A549 (cell line): ENCODE results near the gene ZNF521. TPM values are rescaled to one million over a fixed set of nuclear protein-coding genes. Genes with fewer than 3 reads are reported as not detected.

Experiments
- ATAC-seq, 2 experiments: fragments of 200-7000 bp in 1 of 2; fragments of >200 bp in 1 of 2; cut with Nextera tagmentation in 1 of 2; cut with Tn5 transposase in 1 of 2; 3 replicates each; pipeline versions ENCODE4 v1.8.0 to v1.9.1; 2018 to 2020; ENCODE audit warnings: mild to moderate bottlenecking in 1 of 2, moderate library complexity in 1 of 2
- CTCF ChIA-PET: fragments of 300-600 bp; sonication (Branson Sonifier 250); formaldehyde crosslinking; extraction: SDS; loops from one replicate; lab custom pipeline; 2021; ENCODE audit warnings: antibody characterized with exemption, inconsistent platforms; lab: Yijun Ruan, JAX
- POLR2A ChIA-PET: fragments of 350-600 bp; formaldehyde crosslinking; extraction: SDS; loops from one replicate; lab custom pipeline; 2021; ENCODE audit warnings: antibody characterized with exemption, inconsistent platforms; lab: Yijun Ruan, JAX
- DNase-seq, 2 experiments: peaks; one replicate each; pipeline versions ENCODE4 v3.0.0 to v3.0.0-alpha.2; 2011 to 2016; ENCODE audit warnings: low read depth in 1 of 2, low spot score in 1 of 2
- FAIRE-seq: peaks from 2 replicates; lab custom pipeline; 2011; peaks lifted over from hg19 to GRCh38; lab: Jason Lieb, UNC
- H3K27ac ChIP-seq, 2 experiments: fragments of >200 bp; sonication (Bioruptor Twin); formaldehyde crosslinking; 3 replicates each; pipeline ENCODE4 v1.5.1; 2016 to 2017
- H3K4me1 ChIP-seq: fragments of >200 bp; sonication (Bioruptor Twin); formaldehyde crosslinking; 3 replicates; pipeline ENCODE4 v1.6.1; 2016
- H3K4me2 ChIP-seq: fragments of >200 bp; sonication (Bioruptor Twin); formaldehyde crosslinking; 3 replicates; pipeline ENCODE4 v1.6.1; 2016
- H3K4me3 ChIP-seq: fragments of >200 bp; sonication (Bioruptor Twin); formaldehyde crosslinking; 3 replicates; pipeline ENCODE4 v1.5.1; 2016
- H3K9me3 ChIP-seq: fragments of >200 bp; sonication (Bioruptor Twin); formaldehyde crosslinking; 3 replicates; pipeline ENCODE4 v1.6.1; 2016
- BCL3 ChIP-seq: fragments of >200 bp; sonication (Bioruptor Twin); formaldehyde crosslinking; IDR thresholded peaks from 3 replicates; pipeline ENCODE4 v1.6.1; 2016
- BHLHE40 ChIP-seq: IDR thresholded peaks from 2 replicates; pipeline ENCODE4 v1.6.1; 2012; ENCODE audit warnings: low read depth, low read length, inconsistent platforms
- CBX2 ChIP-seq: fragments of 200-600 bp; sonication (generic); IDR thresholded peaks from 2 replicates; pipeline ENCODE4 v1.6.1; 2016; ENCODE audit warnings: low read depth, mild to moderate bottlenecking, borderline replicate concordance
- CHD2 ChIP-seq: fragments of 150-350 bp; IDR thresholded peaks from 2 replicates; pipeline ENCODE4 v1.6.1; 2014; ENCODE audit warnings: low read length; ENCODE audit not compliant: partially characterized antibody
- ESRRA ChIP-seq: fragments of 150-350 bp; IDR thresholded peaks from 2 replicates; pipeline ENCODE4 v1.6.1; 2014; ENCODE audit warnings: mild to moderate bottlenecking, low read length, borderline replicate concordance
- FOSB ChIP-seq: fragments of 250-450 bp; sonication (Bioruptor Pico); IDR thresholded peaks from 2 replicates; pipeline ENCODE4 v1.5.0; 2020; ENCODE audit warnings: mild to moderate bottlenecking, moderate library complexity
- JUNB ChIP-seq: fragments of >200 bp; sonication (Bioruptor Twin); formaldehyde crosslinking; IDR thresholded peaks from 2 replicates; pipeline ENCODE4 v1.6.1; 2016
- KDM1A ChIP-seq: fragments of 200-600 bp; sonication (generic); IDR thresholded peaks from 2 replicates; pipeline ENCODE4 v1.6.1; 2016; ENCODE audit warnings: low read depth, mild to moderate bottlenecking
- KDM5A ChIP-seq: fragments of 200-600 bp; sonication (generic); IDR thresholded peaks from 2 replicates; pipeline ENCODE4 v1.6.1; 2016; ENCODE audit warnings: antibody characterized with exemption, mild to moderate bottlenecking
- MAFK ChIP-seq: fragments of 450-650 bp; IDR thresholded peaks from 2 replicates; pipeline ENCODE4 v1.6.1; 2014; ENCODE audit not compliant: partially characterized antibody
- NFE2L2 ChIP-seq: fragments of 150-350 bp; conservative IDR thresholded peaks from 2 replicates; pipeline ENCODE4 v1.6.1; 2014; ENCODE audit warnings: low read length
- NPAS2 ChIP-seq: fragments of 250-450 bp; sonication (Bioruptor Pico); IDR thresholded peaks from 2 replicates; pipeline ENCODE4 v1.8.0; 2022; ENCODE audit warnings: mild to moderate bottlenecking, moderate library complexity, borderline replicate concordance
- PBX3 ChIP-seq: IDR thresholded peaks from 2 replicates; pipeline ENCODE4 v1.6.1; 2012
- PHF8 ChIP-seq: fragments of 200-600 bp; sonication (generic); IDR thresholded peaks from 2 replicates; pipeline ENCODE4 v1.6.1; 2016; ENCODE audit warnings: low read depth, mild to moderate bottlenecking, antibody characterized with exemption, moderate library complexity, borderline replicate concordance
- RAD21 ChIP-seq, 2 experiments: fragments of >200 bp in 1 of 2; sonication (Bioruptor Twin) in 1 of 2; formaldehyde crosslinking in 1 of 2; IDR thresholded peaks in 1 of 2; conservative IDR thresholded peaks in 1 of 2; 2 replicates in 1 of 2; 3 replicates in 1 of 2; pipeline ENCODE4 v1.6.1; 2012 to 2018; ENCODE audit warnings: inconsistent platforms in 1 of 2
- RARB ChIP-seq: fragments of 250-450 bp; sonication (Bioruptor Pico); IDR thresholded peaks from 2 replicates; pipeline ENCODE4 v1.8.0; 2021; ENCODE audit warnings: mild to moderate bottlenecking, moderate library complexity
- SREBF2 ChIP-seq: fragments of 450-650 bp; IDR thresholded peaks from 2 replicates; pipeline ENCODE4 v1.6.1; 2014; ENCODE audit warnings: mild to moderate bottlenecking, moderate library complexity
- TFCP2L1 ChIP-seq: fragments of 250-450 bp; sonication (Bioruptor Pico); IDR thresholded peaks from 2 replicates; pipeline ENCODE4 v1.5.0; 2021; ENCODE audit warnings: mild to moderate bottlenecking
- TP53 ChIP-seq: fragments of 250-450 bp; sonication (Bioruptor Pico); IDR thresholded peaks from 2 replicates; pipeline ENCODE4 v1.5.0; 2021; ENCODE audit warnings: mild to moderate bottlenecking, moderate library complexity
- USF2 ChIP-seq: fragments of 450-650 bp; IDR thresholded peaks from 2 replicates; pipeline ENCODE4 v1.6.1; 2014; ENCODE audit warnings: antibody characterized with exemption
- ZFP36 ChIP-seq: fragments of 450-650 bp; IDR thresholded peaks from 2 replicates; pipeline ENCODE4 v1.6.1; 2014; ENCODE audit warnings: borderline replicate concordance; ENCODE audit not compliant: partially characterized antibody
- ZNF302 ChIP-seq: fragments of 250-450 bp; sonication (Bioruptor Pico); IDR thresholded peaks from 2 replicates; pipeline ENCODE4 v1.9.0; 2021; ENCODE audit warnings: inconsistent platforms, mild to moderate bottlenecking, moderate library complexity
- WGBS: methylation state at CpG from one replicate; pipeline ENCODE4 v1.1.6; 2017; ENCODE audit errors: missing lambda C conversion rate; 5-methylcytosine and 5-hydroxymethylcytosine counted together
- polyA plus RNA-seq, 4 experiments: library from polyadenylated mRNA; depleted of rRNA in 3 of 4; stranded (reverse); fragments of >200 nt; fragmentation: RNase III in 1 of 4; extraction: RNeasy Plus Mini Kit Qiagen cat#74134 plus additional on column Dnase treatment in 1 of 4; gene quantifications; 2 replicates in 3 of 4; 3 replicates in 1 of 4; pipeline ENCODE4 v1.2.3, GENCODE V29; 2011 to 2017

ZNF521 gene
- polyA plus RNA-seq, 2 of the 4 experiments (the other 2 are of a cell fraction), result not detected

GRCh38 chr18:25134861-25135260 lies 217.1 kb downstream of the ZNF521 start:
- 18% methylated on average over 2 of the region's 2 CpGs for WGBS
- Histone ChIP-seq H3K4me1 (no peaks in the 10 kb centered on the region), H3K9me3 (no peaks in the 10 kb centered on the region), H3K4me2 (no peak overlapping the region), H3K4me3 (no peak overlapping the region), H3K27ac (no peak overlapping the region)
- FAIRE-seq, result no peak
- POLR2A ChIA-PET, result no interaction called here
- no peak for DNase-seq
- no peak for ATAC-seq
- CTCF ChIA-PET, result no interaction called here
- TF ChIP-seq KDM5A (no peak), SREBF2 (no peak), KDM1A (no peak), MAFK (no peak), BHLHE40 (no peak), RAD21 (conservative IDR thresholded peaks at IDR 0.05 in 1 of 2, IDR thresholded peaks at IDR 0.05 in 1 of 2) (no peak), BCL3 (no peak)

- no peak for ATAC-seq
- CTCF ChIA-PET, result no interaction called here
- H3K4me1 ChIP-seq, result no peaks in the 10 kb centered on the region
- no peak for DNase-seq
- no peaks in the 10 kb centered on the region for H3K9me3 ChIP-seq
- POLR2A ChIA-PET, result no interaction called here
- H3K27ac ChIP-seq, result no peak overlapping the region
- H3K4me3 ChIP-seq, result no peak overlapping the region
- no peak for FAIRE-seq
- H3K4me2 ChIP-seq, result no peak overlapping the region
- 0% methylated on average over 1 of the region's 2 CpGs for WGBS
- TF ChIP-seq TFCP2L1 (CRISPR knock-in tag) (no peak), CHD2 (no peak), RARB (CRISPR knock-in tag) (no peak), NFE2L2 (no peak), CBX2 (no peak), BCL3 (no peak)
Observed at GRCh38 chr18:25133879-25134278, 218.1 kb downstream of the ZNF521 start.

- 19% methylated on average over 10 of the region's 10 CpGs for WGBS
- Histone ChIP-seq H3K4me1 (no peaks in the 10 kb centered on the region), H3K9me3 (no peaks in the 10 kb centered on the region), H3K27ac (no peak overlapping the region), H3K4me2 (no peak overlapping the region), H3K4me3 (no peak overlapping the region)
- FAIRE-seq (no peak), DNase-seq (no peak)
- ChIA-PET CTCF (interaction anchor here (0.6 kb wide), 1 partner anchor 100 kb away, joined by 4 read pairs; no protein-coding TSS in a partner anchor), POLR2A (no interaction called here)
- TF ChIP-seq NPAS2 (CRISPR knock-in tag), result no peak
- no peak for TF ChIP-seq PBX3
- TF ChIP-seq FOSB, result no peak
- TF ChIP-seq ZNF302 (CRISPR knock-in tag), result no peak
- TF ChIP-seq, all 56 proteins: peak for 0
- ATAC-seq, result no peak
Observed at GRCh38 chr18:25132786-25133496, 219.0 kb downstream of the ZNF521 start.

GRCh38 chr18:25126751-25127150 lies 225.2 kb downstream of the ZNF521 start:
- Histone ChIP-seq H3K27ac (no peak overlapping the region), H3K4me1 (no peaks in the 10 kb centered on the region), H3K4me3 (no peak overlapping the region), H3K4me2 (no peak overlapping the region), H3K9me3 (no peaks in the 10 kb centered on the region)
- FAIRE-seq, result no peak
- ATAC-seq, result no peak
- POLR2A ChIA-PET, result no interaction called here
- TF ChIP-seq JUNB, result no peak
- no peak for TF ChIP-seq PHF8
- no peak for TF ChIP-seq ESRRA
- no peak for TF ChIP-seq USF2
- no peak for TF ChIP-seq MAFK
- TF ChIP-seq ZFP36, result no peak
- no peak for TF ChIP-seq NFE2L2
- TF ChIP-seq TP53 (CRISPR knock-in tag), result no peak
- no peak for TF ChIP-seq NPAS2 (CRISPR knock-in tag)
- no peak for DNase-seq
- 35% methylated on average over 1 of the region's 1 CpG for WGBS
- CTCF ChIA-PET, result no interaction called here
